GM12891 (cell line): Measurements from ENCODE around the gene MAPRE2.

Experiments
- POLR2A ChIP-seq: IDR thresholded peaks from 2 replicates; pipeline ENCODE4 v1.6.1; 2011; ENCODE audit warnings: low read depth, low read length, control low read depth
- POLR2AphosphoS5 ChIP-seq: IDR thresholded peaks from 2 replicates; pipeline ENCODE4 v1.6.1; 2011; ENCODE audit warnings: low read depth, low read length, control low read depth
- POU2F2 ChIP-seq: IDR thresholded peaks from 2 replicates; pipeline ENCODE4 v1.6.1; 2011; ENCODE audit warnings: low read depth, mild to moderate bottlenecking, control low read depth, low read length, moderate library complexity
- SPI1 ChIP-seq: IDR thresholded peaks from 2 replicates; pipeline ENCODE4 v1.6.1; 2011; ENCODE audit warnings: low read depth, low read length, control low read depth
- TAF1 ChIP-seq: IDR thresholded peaks from 2 replicates; pipeline ENCODE4 v1.6.1; 2011; ENCODE audit warnings: low read depth, low read length, control low read depth

DNA sequence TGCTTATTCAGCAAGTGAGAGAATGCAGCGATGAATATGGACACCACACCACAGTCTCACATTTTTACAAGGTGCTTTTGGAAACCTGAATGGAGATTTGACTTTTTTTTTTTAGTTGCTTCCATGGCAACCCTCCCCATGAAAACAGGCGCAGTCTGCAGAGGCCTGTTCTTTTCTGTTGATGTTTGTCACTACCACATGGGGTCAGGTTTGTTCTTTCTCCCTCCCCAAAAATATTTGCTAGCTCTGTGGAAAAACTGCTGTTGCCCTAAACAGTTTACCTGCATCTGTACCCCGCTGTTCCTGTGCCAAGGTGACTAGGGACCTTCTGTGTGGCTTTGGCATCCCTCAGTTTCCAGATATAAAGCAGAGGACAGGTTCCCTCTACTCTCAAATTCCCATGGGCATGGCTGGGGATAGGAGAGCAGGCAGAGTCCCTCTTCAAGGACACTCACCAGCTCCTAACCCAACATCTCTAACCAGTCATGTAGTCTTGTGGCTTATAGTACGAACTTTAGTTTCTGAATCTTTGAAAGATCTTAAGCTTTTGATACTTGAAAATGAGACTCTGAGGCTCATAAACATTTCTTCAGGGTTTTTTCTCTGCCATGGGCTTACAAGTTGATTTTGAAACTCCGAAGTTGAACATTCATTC lies 14.7 kb upstream of the MAPRE2 start:
- TF ChIP-seq POLR2A = no peak
- TF ChIP-seq SPI1 = no peak
- no peak for TF ChIP-seq POLR2AphosphoS5
- TF ChIP-seq TAF1 = no peak
- TF ChIP-seq POU2F2 = no peak
